HEK293 (cell line): ENCODE data around the gene ATXN7.

Source experiments
- CTCF ChIA-PET: fragments of 350-600 bp; formaldehyde crosslinking; extraction: SDS; loops from one replicate; lab custom pipeline; 2021; ENCODE audit warnings: antibody characterized with exemption; lab: Yijun Ruan, JAX
- POLR2A ChIA-PET: fragments of 300-600 bp; formaldehyde crosslinking; extraction: SDS; loops from one replicate; lab custom pipeline; 2020; ENCODE audit warnings: antibody characterized with exemption, inconsistent platforms; lab: Yijun Ruan, JAX
- H3K27ac ChIP-seq: fragments of 200-500 bp; sonication (Bioruptor generic); 2 replicates; pipeline ENCODE4 v1.5.1; 2014; ENCODE audit warnings: low read depth, low read length, control low read depth, inconsistent platforms; ENCODE audit errors: extremely low read depth
- H3K36me3 ChIP-seq, 2 experiments: fragments of 200-500 bp in 1 of 2; sonication (Bioruptor generic) in 1 of 2; 1 replicate in 1 of 2; 2 replicates in 1 of 2; pipeline ENCODE4 v1.5.1; 2014 to 2017; ENCODE audit warnings: inconsistent platforms in 2 of 2, low read length in 2 of 2; ENCODE audit not compliant: control insufficient read depth in 2 of 2, insufficient read depth in 1 of 2
- H3K4me1 ChIP-seq: fragments of 200-500 bp; sonication (Bioruptor generic); 2 replicates; pipeline ENCODE4 v1.5.1; 2014; ENCODE audit warnings: mild to moderate bottlenecking, low read length, inconsistent platforms; ENCODE audit not compliant: control insufficient read depth, insufficient read depth
- H3K4me3 ChIP-seq: 2 replicates; pipeline ENCODE4 v1.5.1; 2011; ENCODE audit warnings: low read depth, mild to moderate bottlenecking, control low read depth, low read length, moderate library complexity
- H3K9me3 ChIP-seq: fragments of 200-500 bp; sonication (Bioruptor generic); 2 replicates; pipeline ENCODE4 v1.5.1; 2014; ENCODE audit warnings: low read depth, low read length, inconsistent platforms; ENCODE audit not compliant: control insufficient read depth, insufficient read depth
- MYNN ChIP-seq: fragments of 450-650 bp; formaldehyde crosslinking; IDR thresholded peaks from 2 replicates; pipeline ENCODE4 v1.5.1; 2016; ENCODE audit warnings: missing biosample characterization, missing genetic modification characterization, borderline replicate concordance
- RBAK ChIP-seq: fragments of 450-650 bp; formaldehyde crosslinking; IDR thresholded peaks from 2 replicates; pipeline ENCODE4 v1.5.1; 2016; ENCODE audit warnings: missing biosample characterization, missing genetic modification characterization
- SP7 ChIP-seq: fragments of 450-650 bp; formaldehyde crosslinking; IDR thresholded peaks from 2 replicates; pipeline ENCODE4 v1.5.1; 2016; ENCODE audit warnings: missing biosample characterization, missing genetic modification characterization
- ZFP69B ChIP-seq: fragments of 450-650 bp; formaldehyde crosslinking; IDR thresholded peaks from 2 replicates; pipeline ENCODE4 v1.5.1; 2016; ENCODE audit warnings: missing biosample characterization, missing genetic modification characterization
- ZNF2 ChIP-seq: fragments of 450-650 bp; formaldehyde crosslinking; IDR thresholded peaks from 2 replicates; pipeline ENCODE4 v1.5.1; 2016; ENCODE audit warnings: missing biosample characterization, missing genetic modification characterization
- ZNF221 ChIP-seq: fragments of 450-650 bp; formaldehyde crosslinking; IDR thresholded peaks from 2 replicates; pipeline ENCODE4 v1.5.1; 2017; ENCODE audit warnings: missing biosample characterization, missing genetic modification characterization, borderline replicate concordance
- ZNF24 ChIP-seq: fragments of 450-650 bp; formaldehyde crosslinking; IDR thresholded peaks from 2 replicates; pipeline ENCODE4 v1.5.1; 2016; ENCODE audit warnings: missing biosample characterization, missing genetic modification characterization
- ZNF335 ChIP-seq: fragments of 450-650 bp; formaldehyde crosslinking; conservative IDR thresholded peaks from 2 replicates; pipeline ENCODE4 v1.5.1; 2016; ENCODE audit warnings: missing biosample characterization, missing genetic modification characterization
- ZNF423 ChIP-seq: fragments of 450-650 bp; formaldehyde crosslinking; IDR thresholded peaks from 2 replicates; pipeline ENCODE4 v1.5.1; 2016; ENCODE audit warnings: missing biosample characterization, missing genetic modification characterization
- ZNF510 ChIP-seq: fragments of 450-650 bp; formaldehyde crosslinking; IDR thresholded peaks from 2 replicates; pipeline ENCODE4 v1.5.1; 2018; ENCODE audit warnings: mild to moderate bottlenecking, missing genetic modification characterization, missing biosample characterization; ENCODE audit not compliant: insufficient replicate concordance
- ZNF549 ChIP-seq: fragments of 450-650 bp; IDR thresholded peaks from 2 replicates; pipeline ENCODE4 v1.5.1; 2018; ENCODE audit warnings: missing biosample characterization, missing genetic modification characterization, mild to moderate bottlenecking, inconsistent platforms, moderate library complexity
- ZNF596 ChIP-seq: fragments of 450-650 bp; IDR thresholded peaks from 2 replicates; pipeline ENCODE4 v1.5.0; 2018; ENCODE audit warnings: missing biosample characterization, mild to moderate bottlenecking, missing genetic modification characterization, moderate library complexity
- ZNF624 ChIP-seq: fragments of 450-650 bp; formaldehyde crosslinking; IDR thresholded peaks from 2 replicates; pipeline ENCODE4 v1.5.1; 2017; ENCODE audit warnings: missing biosample characterization, missing genetic modification characterization
- ZNF654 ChIP-seq: fragments of 450-650 bp; formaldehyde crosslinking; IDR thresholded peaks from 2 replicates; pipeline ENCODE4 v1.5.1; 2016; ENCODE audit warnings: low read depth, missing biosample characterization, missing genetic modification characterization
- ZSCAN30 ChIP-seq: fragments of 450-650 bp; IDR thresholded peaks from 2 replicates; pipeline ENCODE4 v1.5.1; 2018; ENCODE audit warnings: missing biosample characterization, mild to moderate bottlenecking, missing genetic modification characterization, moderate library complexity
- ZXDB ChIP-seq: fragments of 450-650 bp; formaldehyde crosslinking; IDR thresholded peaks from 2 replicates; pipeline ENCODE4 v1.5.1; 2016; ENCODE audit warnings: missing biosample characterization, missing genetic modification characterization
- TF ChIP-seq, protein P1 (sequence below): fragments of 450-650 bp; formaldehyde crosslinking; conservative IDR thresholded peaks from 2 replicates; pipeline ENCODE4 v1.5.1; 2016; ENCODE audit warnings: low read depth, missing biosample characterization, missing genetic modification characterization
- TF ChIP-seq, protein P2 (sequence below): fragments of 450-650 bp; formaldehyde crosslinking; IDR thresholded peaks from 2 replicates; pipeline ENCODE4 v1.5.1; 2016; ENCODE audit warnings: missing biosample characterization, missing genetic modification characterization
- TF ChIP-seq, protein P3 (sequence below): fragments of 450-650 bp; formaldehyde crosslinking; IDR thresholded peaks from 2 replicates; pipeline ENCODE4 v1.5.1; 2016; ENCODE audit warnings: missing biosample characterization, missing genetic modification characterization
- TF ChIP-seq, protein P4 (sequence below): fragments of 450-650 bp; formaldehyde crosslinking; IDR thresholded peaks from 2 replicates; pipeline ENCODE4 v1.5.1; 2016; ENCODE audit warnings: missing biosample characterization, missing genetic modification characterization, low read depth
- TF ChIP-seq, protein P5 (sequence below): fragments of 450-650 bp; formaldehyde crosslinking; IDR thresholded peaks from 2 replicates; pipeline ENCODE4 v1.5.1; 2016; ENCODE audit warnings: missing biosample characterization, missing genetic modification characterization

The ATXN7 gene

DNA sequence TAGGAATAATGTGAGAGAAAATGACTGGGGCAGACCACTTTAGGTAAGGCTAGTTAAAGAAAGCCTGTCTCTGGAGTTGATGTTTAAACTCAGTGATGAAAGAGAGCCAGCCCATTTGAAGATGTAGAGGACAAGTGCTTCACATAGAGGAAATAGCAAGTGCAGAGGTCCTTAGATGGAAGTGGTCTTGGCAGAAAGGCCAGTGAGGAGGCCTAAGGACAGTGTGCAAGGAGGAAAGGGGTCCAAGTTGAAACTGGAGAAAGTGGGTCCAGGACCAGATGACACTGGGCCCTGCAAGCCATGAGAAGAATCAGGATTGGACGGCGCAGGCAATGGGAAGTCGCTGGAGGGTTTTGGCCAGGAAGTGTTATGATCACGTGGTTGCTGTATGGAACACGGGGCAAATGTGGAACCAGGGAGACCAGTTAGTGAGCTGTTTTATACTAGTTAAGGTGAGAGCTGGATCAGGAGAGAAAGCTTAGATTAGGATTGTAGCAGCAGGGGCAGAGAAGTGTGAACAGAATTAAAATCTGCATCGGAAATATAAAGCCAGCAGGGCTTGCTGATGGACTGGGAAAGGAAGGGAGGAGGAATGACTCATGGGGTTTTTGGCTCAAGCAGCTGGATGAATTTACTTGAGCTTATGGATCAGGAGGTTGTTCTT lies 96.5 kb downstream of the ATXN7 start (continued):
- TF ChIP-seq, protein P1, sequence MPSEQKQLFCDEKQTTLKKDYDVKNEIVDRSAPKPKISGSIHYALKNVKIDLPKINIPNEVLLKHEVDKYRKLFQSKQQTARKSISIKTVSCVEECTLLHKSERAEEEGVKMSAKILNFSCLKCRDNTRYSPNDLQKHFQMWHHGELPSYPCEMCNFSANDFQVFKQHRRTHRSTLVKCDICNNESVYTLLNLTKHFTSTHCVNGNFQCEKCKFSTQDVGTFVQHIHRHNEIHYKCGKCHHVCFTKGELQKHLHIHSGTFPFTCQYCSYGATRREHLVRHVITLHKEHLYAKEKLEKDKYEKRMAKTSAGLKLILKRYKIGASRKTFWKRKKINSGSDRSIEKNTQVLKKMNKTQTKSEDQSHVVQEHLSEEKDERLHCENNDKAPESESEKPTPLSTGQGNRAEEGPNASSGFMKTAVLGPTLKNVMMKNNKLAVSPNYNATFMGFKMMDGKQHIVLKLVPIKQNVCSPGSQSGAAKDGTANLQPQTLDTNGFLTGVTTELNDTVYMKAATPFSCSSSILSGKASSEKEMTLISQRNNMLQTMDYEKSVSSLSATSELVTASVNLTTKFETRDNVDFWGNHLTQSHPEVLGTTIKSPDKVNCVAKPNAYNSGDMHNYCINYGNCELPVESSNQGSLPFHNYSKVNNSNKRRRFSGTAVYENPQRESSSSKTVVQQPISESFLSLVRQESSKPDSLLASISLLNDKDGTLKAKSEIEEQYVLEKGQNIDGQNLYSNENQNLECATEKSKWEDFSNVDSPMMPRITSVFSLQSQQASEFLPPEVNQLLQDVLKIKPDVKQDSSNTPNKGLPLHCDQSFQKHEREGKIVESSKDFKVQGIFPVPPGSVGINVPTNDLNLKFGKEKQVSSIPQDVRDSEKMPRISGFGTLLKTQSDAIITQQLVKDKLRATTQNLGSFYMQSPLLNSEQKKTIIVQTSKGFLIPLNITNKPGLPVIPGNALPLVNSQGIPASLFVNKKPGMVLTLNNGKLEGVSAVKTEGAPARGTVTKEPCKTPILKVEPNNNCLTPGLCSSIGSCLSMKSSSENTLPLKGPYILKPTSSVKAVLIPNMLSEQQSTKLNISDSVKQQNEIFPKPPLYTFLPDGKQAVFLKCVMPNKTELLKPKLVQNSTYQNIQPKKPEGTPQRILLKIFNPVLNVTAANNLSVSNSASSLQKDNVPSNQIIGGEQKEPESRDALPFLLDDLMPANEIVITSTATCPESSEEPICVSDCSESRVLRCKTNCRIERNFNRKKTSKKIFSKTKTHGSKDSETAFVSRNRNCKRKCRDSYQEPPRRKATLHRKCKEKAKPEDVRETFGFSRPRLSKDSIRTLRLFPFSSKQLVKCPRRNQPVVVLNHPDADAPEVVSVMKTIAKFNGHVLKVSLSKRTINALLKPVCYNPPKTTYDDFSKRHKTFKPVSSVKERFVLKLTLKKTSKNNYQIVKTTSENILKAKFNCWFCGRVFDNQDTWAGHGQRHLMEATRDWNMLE (tag by site-specific recombination): peak; percentile 71
- TF ChIP-seq SP7 (tag by site-specific recombination): 0 out of 2 replicates have a peak, but pooled peaks have one; percentile 28
- TF ChIP-seq ZNF624: no peak
- TF ChIP-seq ZNF335: peak; percentile 81
- TF ChIP-seq ZNF596: no peak
- TF ChIP-seq ZFP69B: no peak
- TF ChIP-seq ZNF423: no peak
- TF ChIP-seq ZNF2: 0 out of 2 replicates have a peak, but pooled peaks have one; percentile 21
- peak; percentile 22; the same call in 1 of the 2 replicates for TF ChIP-seq ZNF24 (tag by site-specific recombination)
- TF ChIP-seq, protein P2, sequence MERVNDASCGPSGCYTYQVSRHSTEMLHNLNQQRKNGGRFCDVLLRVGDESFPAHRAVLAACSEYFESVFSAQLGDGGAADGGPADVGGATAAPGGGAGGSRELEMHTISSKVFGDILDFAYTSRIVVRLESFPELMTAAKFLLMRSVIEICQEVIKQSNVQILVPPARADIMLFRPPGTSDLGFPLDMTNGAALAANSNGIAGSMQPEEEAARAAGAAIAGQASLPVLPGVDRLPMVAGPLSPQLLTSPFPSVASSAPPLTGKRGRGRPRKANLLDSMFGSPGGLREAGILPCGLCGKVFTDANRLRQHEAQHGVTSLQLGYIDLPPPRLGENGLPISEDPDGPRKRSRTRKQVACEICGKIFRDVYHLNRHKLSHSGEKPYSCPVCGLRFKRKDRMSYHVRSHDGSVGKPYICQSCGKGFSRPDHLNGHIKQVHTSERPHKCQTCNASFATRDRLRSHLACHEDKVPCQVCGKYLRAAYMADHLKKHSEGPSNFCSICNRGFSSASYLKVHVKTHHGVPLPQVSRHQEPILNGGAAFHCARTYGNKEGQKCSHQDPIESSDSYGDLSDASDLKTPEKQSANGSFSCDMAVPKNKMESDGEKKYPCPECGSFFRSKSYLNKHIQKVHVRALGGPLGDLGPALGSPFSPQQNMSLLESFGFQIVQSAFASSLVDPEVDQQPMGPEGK (tag by site-specific recombination): 0 out of 2 replicates have a peak, but pooled peaks have one; percentile 15
- TF ChIP-seq ZXDB (tag by site-specific recombination): peak; percentile 40; the same call in 1 of the 2 replicates
- no peak for TF ChIP-seq ZNF549 (tag by site-specific recombination)
- TF ChIP-seq, protein P3, sequence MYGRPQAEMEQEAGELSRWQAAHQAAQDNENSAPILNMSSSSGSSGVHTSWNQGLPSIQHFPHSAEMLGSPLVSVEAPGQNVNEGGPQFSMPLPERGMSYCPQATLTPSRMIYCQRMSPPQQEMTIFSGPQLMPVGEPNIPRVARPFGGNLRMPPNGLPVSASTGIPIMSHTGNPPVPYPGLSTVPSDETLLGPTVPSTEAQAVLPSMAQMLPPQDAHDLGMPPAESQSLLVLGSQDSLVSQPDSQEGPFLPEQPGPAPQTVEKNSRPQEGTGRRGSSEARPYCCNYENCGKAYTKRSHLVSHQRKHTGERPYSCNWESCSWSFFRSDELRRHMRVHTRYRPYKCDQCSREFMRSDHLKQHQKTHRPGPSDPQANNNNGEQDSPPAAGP (tag by site-specific recombination): no peak
- TF ChIP-seq RBAK (tag by site-specific recombination): no peak

DNA sequence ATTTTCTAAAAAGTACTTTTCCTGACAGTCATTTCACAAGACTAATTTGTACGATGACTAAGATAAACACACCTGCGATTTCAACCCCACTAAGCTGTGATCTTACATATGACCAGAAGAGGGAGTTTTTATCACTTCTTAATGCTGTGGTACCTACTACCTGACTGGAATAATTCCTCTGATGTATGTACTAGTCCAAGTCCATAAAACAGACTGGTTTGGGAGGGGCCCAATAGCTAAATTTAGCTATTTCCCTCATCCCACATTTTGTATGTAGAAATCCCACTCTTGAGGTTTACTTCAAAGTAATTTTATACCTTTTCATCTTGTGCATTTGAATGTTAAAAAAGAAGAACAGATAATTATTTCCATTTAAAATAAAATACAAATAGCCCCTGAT lies 98.2 kb downstream of the ATXN7 start:
- Histone ChIP-seq H3K4me1 (peaks cover 9% of the 10 kb centered on the region), H3K4me3 (no peak overlapping the region), H3K27ac (no peak overlapping the region), H3K9me3 (no peaks in the 10 kb centered on the region), H3K36me3 (no peaks in the 10 kb centered on the region)
- ChIA-PET CTCF (interaction anchor here (0.8 to 2.6 kb wide), 15 partner anchors 11 to 522 kb away, joined by 3 to 17 read pairs (median 4); partner anchors contain the start of gene PSMD6), POLR2A (no interaction called here)
- TF ChIP-seq MYNN (tag by site-specific recombination) (no peak), ZSCAN30 (tag by site-specific recombination) (peak; percentile 30; the same call in 1 of the 2 replicates), ZNF24 (tag by site-specific recombination) (no peak), ZNF221 (tag by site-specific recombination) (no peak), ZNF654 (tag by site-specific recombination) (peak; percentile 35; the same call in 1 of the 2 replicates), ZNF510 (no peak)
- TF ChIP-seq, protein P4, sequence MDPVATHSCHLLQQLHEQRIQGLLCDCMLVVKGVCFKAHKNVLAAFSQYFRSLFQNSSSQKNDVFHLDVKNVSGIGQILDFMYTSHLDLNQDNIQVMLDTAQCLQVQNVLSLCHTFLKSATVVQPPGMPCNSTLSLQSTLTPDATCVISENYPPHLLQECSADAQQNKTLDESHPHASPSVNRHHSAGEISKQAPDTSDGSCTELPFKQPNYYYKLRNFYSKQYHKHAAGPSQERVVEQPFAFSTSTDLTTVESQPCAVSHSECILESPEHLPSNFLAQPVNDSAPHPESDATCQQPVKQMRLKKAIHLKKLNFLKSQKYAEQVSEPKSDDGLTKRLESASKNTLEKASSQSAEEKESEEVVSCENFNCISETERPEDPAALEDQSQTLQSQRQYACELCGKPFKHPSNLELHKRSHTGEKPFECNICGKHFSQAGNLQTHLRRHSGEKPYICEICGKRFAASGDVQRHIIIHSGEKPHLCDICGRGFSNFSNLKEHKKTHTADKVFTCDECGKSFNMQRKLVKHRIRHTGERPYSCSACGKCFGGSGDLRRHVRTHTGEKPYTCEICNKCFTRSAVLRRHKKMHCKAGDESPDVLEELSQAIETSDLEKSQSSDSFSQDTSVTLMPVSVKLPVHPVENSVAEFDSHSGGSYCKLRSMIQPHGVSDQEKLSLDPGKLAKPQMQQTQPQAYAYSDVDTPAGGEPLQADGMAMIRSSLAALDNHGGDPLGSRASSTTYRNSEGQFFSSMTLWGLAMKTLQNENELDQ: no peak
- TF ChIP-seq, protein P5, sequence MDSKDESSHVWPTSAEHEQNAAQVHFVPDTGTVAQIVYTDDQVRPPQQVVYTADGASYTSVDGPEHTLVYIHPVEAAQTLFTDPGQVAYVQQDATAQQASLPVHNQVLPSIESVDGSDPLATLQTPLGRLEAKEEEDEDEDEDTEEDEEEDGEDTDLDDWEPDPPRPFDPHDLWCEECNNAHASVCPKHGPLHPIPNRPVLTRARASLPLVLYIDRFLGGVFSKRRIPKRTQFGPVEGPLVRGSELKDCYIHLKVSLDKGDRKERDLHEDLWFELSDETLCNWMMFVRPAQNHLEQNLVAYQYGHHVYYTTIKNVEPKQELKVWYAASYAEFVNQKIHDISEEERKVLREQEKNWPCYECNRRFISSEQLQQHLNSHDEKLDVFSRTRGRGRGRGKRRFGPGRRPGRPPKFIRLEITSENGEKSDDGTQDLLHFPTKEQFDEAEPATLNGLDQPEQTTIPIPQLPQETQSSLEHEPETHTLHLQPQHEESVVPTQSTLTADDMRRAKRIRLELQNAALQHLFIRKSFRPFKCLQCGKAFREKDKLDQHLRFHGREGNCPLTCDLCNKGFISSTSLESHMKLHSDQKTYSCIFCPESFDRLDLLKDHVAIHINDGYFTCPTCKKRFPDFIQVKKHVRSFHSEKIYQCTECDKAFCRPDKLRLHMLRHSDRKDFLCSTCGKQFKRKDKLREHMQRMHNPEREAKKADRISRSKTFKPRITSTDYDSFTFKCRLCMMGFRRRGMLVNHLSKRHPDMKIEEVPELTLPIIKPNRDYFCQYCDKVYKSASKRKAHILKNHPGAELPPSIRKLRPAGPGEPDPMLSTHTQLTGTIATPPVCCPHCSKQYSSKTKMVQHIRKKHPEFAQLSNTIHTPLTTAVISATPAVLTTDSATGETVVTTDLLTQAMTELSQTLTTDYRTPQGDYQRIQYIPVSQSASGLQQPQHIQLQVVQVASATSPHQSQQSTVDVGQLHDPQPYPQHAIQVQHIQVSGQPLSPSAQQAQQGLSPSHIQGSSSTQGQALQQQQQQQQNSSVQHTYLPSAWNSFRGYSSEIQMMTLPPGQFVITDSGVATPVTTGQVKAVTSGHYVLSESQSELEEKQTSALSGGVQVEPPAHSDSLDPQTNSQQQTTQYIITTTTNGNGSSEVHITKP (tag by site-specific recombination): peak; percentile 24; the same call in 1 of the 2 replicates
